HL-60 (cell line): Measurements from ENCODE around the gene DHX15.
"Not testable (repeated sequence)": the region's sequence is repeated elsewhere in the genome, so short reads cannot be mapped to it uniquely, and the experiment has no call there.

ENCODE experiments used
- CTCF ChIP-seq: IDR thresholded peaks from one replicate; pipeline ENCODE4 v1.5.1; 2011; ENCODE audit warnings: low read length, control low read depth, inconsistent platforms; ENCODE audit not compliant: insufficient read depth
- POLR2AphosphoS5 ChIP-seq: IDR thresholded peaks from 2 replicates; pipeline ENCODE4 v1.6.1; 2012; ENCODE audit warnings: low read depth
- REST ChIP-seq: IDR thresholded peaks from 2 replicates; pipeline ENCODE4 v1.6.1; 2012; ENCODE audit warnings: low read depth; ENCODE audit not compliant: insufficient replicate concordance

- TF ChIP-seq CTCF, POLR2AphosphoS5, REST: not testable (repeated sequence)
Measured at GRCh38 chr4:24503090-24503489, 81.3 kb downstream of the DHX15 start.
